Inferior parietal cortex (tissue), 1 donor: ENCODE data around the gene SPON1.
"Not testable (repeated sequence)": the region's sequence is repeated elsewhere in the genome, so short reads cannot be mapped to it uniquely, and the experiment has no call there.

Experiments used
- DNase-seq: peaks from one replicate; pipeline ENCODE4 v3.0.0-alpha.2; 2016; ENCODE audit errors: extremely low spot score

The SPON1 gene

DNA sequence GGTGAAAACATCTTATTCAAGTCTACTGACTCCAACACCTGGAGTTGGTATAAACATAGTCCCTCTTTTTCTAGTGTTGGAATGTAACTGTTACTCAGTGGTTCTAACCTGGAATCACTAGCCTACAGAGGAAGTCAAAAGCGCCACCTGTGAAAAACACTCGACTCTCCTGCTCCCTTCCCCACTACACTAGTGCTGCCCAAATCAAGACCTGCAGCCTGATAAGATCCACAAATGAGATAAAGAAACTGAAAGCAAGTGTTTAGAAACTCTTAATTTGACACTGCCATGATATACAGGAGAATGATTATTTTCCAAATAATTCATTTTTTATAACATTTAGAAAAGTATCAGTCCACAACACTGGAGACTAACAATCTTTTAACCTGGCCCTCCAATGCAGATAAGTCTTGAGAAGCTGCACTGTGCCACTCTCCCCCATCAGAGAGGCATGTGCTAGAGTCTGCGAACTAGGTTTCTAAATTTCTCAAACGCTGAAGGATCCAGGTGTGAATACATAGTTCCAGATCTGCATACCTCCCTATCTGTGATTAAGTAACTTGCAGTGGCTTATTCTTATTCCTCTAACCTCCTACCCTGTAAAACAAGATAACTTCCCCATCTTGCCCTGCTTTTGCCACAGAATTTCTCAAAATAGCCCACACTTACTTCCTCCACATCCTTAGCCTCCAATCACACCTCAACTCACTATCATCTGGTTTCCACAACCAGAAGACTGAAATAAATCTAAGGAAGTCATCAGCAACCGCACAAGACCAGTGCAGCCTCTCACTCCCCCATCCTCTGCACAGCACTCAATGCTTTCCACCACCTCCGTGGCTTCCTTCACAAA is 308.4 kb downstream of the SPON1 start:
- DNase-seq = peak; percentile 21

DNA sequence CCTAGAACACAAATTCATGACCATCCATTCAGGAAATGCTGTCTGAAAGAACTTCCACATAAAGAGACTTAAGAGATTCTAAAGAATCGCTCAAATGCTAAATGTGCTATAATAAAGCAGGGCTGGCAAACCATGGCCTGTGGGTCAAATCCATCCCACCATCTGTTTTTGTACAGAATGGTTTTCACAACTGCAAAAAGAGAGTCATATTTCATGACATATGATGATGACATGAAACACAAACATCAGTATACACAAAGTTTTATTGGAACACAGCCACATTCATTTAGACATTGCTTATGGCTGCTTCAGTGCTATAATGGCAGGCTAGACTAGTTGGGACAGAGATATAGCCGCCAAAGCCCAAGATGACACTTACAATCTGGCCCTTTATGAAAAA is 311.4 kb downstream of the SPON1 start:
- no peak for DNase-seq

DNA sequence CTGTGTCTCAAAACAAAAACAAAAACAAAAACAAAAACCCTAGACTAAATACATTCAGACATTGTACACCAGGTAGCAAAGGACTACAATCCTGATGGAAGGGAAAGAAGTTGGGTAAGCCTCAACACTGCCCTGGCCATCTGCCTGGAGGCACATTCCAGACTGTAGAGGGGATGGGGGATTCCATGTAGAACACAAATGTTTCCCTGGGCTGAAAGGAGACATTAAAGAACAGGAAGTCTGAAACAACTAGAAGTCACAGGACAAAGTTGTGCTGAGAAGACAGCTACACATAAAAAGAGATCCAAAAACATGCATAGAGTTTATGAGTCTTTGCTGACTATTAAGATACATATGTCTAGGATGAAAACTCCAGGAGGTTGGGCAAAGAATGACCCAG is 312.6 kb downstream of the SPON1 start:
- no peak for DNase-seq

DNA sequence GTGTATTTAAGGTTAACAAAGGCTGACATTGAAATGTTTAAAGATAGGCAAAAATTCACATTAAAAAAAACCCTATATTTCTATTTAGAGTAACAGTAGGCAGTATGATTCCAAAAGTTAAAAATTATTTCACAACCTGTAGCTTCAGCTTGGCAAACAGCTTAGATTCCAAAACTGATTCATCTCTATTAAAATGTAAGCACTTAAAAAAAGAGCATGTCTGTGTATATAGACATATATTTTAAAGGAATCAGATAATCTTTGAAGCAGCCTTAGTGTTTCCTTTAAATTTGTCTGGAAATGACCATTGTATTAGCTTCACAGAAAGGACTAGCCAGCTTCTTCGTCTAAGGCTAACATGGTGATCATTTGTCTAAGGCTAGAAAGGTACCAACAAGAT is 316.3 kb downstream of the SPON1 start:
- not testable (repeated sequence) for DNase-seq

DNA sequence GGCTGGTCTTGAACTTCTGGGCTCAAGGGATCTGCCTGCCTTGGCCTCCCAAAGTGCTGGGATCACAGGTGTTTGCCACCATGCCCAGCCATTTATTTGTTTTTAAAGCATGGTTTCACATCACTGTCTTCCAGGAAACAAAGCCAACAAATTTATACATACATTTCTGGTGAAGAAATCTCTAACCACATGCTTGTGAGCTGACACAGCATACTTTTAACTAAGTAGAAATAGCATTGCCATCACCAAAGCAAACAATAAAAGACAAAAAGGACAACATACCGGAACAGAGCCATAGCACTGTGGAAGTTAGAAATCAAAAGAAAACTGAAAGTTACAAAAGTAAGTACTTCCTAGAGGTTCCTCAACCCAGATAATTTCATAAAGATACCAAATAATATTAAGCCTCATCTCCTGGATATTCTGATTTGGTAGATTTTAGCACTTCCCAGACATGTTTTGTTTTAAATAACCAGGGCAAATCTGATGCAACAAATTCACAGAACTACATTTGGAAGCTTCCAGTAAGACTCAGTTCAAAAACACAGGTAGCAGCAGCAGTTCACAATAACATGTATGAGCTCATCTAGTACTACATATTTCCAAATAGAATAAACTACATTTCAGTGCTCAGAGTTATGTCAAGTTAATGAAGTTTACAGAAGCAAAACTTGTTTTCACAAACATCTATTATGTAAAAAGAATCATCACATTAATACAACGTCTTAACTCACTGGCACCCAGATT is 325.8 kb downstream of the SPON1 start:
- DNase-seq = no peak

DNA sequence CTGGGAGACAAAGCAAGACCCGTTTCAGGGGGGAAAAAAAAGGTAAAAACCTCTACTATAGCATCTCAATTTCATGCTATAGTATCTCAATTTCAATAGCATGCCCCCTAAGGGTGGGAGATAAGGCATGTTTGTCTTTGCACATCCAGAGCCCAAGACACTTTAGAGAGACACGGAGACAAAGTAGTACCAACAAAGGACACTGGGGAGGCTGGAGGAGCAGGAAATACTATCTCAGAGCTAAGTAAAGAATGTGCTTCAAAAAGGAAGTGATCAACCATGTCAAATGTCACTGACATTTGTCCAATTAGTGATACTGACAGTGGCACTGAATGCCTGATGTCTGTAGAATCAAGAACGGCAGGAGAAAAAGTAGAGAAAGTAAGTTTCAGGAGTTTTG is 327.9 kb downstream of the SPON1 start:
- no peak for DNase-seq

DNA sequence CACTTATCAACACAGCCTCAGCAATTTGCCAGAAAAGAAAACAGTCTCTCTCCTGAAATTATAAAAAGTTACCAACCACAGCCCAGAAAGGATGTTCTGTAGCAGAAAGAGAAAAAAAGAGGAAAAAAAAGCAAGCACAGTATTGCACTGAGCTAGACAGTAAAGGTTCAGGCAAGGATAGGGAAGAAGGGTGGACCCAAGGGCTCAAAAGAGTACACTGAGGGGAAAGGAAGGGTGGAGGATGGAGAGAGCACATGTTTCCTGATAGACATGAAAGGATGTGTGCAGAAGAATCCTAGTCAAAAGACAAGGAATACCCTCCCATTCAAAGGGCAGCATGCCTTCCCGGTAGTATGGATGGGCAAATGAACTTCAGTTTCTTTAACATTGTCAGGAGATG is 337.4 kb downstream of the SPON1 start:
- no peak for DNase-seq

DNA sequence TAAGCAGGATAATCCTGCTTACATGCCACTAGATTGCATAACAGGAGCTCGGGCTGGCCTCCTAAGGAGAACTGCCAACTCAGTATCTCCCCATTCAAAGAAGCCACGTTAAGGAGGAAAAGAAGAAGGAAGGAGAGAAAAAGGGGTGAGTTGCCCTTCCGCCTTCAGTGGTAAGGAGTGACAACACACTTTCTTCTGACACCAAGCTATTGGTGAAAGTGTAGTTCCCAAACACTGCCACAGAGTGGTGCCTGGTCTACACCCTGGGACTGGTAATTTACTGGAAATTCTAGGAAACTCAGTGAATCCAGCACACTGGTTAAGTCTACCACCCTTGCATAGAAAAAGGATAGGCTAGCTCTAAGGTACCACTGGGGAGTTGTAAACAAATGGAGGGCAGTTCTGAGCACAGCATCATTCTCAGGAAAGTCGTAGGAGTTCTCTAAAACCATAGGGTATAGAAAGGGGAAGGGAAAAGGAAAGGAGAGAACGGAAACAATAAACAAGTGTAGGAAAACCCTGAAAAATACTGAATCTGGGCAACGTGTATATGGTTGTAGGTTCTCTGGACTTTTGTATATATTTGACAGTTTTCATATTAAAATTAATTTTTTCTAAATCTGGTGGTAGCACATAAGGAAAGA is 338.3 kb downstream of the SPON1 start:
- peak; percentile 82 for DNase-seq

DNA sequence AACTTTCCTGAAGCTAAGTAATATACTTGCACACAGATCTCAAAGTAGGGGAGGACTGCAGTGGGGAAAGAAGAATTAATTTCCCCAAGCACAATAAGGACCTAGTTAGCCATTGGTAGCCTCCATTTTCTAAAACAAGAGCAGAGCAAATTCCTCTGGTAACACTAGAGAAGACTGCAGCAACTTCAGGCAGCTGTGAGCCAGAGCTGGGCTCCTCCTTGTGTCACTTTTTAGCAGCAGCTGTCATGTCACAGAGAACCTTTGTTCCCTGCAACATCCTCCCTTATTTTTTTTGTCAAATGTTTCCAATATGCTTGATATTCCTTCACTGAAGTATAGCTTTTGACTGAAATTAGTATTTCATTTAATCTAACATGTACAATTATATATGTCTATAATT is 342.1 kb downstream of the SPON1 start:
- no peak for DNase-seq

DNA sequence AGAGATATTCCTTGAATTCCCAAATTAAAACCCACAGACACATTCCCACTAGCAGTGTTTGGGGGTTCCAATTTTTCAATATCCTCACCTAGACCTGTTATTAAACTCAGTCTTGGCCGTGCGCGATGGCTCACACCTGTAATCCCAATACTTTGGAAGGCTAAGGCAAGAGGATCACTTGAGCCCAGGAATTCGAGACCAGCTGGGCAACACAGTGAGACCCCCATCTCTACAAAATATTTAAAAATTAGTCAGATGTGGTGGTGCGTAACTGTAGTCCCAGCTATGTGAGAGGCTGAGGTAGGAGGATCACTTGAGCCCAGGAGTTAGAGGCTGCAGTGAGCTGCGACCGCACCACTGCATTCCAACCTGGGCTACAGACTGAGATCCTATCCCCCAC is 343.1 kb downstream of the SPON1 start:
- DNase-seq = no peak

DNA sequence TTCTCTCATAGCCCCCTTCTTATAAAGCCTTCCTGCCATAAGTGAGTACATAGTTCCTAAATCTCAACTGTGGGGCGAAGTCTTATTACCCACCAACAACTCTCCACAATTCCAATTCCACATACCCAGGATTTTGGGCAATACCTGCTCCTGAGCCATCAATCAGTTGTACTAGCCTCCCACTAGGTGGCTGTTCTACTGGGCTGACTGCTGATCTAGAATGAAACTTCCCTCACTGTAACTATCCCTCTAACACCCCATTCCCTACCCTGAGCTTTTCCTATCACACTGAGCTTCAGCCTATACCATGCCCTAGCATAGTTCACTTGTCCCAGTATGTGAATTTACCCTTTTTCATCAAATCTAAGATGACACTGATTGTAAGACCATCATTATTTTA is 344.0 kb downstream of the SPON1 start:
- no peak for DNase-seq

DNA sequence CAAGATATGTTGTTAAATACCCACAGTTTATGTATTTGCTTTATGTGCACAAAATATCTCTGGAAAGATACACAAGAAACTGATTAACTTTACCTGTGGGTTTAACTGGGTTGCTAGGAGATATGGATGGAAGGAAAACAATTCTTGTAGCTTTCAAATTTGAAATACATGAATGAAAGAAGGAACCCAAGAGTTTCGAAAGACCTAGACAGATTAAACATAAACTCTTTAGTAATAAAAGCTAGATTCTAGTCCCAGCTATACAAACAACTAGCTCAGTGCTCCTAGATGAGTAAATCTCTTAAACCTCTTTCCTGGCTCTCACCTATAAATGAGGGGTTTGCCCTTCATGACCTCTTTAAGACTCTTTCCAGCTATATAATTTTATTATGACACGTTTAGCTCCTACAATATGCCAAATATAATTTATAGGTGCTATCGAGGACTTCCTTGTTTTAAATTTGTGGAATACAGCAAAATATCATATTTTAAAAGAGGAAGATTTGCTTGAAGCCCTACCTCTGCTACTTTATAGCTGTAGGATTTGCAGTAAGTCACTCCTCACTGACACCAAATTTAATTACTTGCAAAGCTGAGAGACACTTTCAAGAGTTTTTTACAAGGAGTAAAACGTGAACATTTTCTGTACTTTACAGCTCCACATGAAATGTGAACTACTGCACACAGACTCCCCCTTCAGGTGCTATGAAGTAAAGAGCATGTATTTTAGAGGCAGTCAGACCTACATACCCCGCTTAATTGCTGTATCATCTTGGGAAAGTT is 345.8 kb downstream of the SPON1 start:
- DNase-seq = no peak

DNA sequence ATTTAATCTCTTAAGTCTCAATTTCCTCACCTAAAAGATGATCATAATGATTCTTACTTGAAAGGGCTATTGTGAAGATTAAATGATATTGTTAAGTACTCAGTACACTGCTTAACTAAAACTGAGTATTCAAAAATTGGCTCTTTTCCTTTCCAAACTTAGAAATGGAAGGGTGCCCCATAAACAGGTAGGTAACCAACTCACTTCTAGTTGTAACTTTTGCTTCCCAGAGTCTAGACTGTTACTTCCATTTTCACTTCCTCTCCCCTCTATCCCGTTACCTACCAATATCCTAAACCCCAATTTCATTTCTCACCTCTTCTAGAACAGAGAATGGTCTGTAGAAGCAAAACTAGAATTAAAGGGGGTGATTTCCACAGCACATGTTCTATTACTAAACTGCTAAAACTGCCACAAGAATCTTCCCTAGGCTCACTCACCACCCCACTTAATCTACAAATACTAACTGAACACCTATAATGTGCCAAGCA is 346.4 kb downstream of the SPON1 start:
- no peak for DNase-seq

DNA sequence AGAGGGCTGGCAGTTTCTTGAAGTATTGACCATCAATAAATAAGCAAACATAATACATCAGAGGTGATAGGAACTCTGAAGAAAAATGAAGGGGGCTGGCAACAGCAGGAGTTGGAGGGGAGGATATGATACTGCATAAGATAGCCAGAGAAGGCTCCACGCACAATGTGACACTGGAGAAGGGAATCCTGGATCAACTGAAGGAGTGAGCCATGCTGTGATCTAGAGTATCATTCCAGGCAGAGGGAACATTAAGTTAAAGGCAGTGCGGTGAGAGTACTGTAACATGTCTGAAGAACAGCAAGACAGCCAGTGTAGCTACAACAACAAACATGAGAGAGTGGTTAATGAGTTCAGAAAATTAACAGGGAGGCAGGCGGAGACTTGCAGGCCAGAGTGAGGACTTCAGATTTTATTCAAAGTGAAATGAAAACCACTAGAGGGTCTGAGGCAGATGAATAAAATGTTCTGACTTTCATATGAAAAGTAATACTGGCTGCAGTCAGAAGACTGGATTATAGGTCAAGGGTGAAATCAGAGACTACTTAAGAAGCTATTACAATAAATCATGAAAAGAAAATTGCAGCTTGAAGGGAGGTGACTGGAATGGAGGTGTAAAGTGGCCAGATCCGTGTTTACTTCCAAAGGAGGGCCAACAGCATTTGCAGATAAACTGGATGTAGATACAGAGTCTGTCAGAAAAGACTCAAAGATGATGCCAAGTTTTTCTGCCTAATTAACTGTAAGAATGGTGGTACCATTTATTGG is 347.1 kb downstream of the SPON1 start:
- no peak for DNase-seq

DNA sequence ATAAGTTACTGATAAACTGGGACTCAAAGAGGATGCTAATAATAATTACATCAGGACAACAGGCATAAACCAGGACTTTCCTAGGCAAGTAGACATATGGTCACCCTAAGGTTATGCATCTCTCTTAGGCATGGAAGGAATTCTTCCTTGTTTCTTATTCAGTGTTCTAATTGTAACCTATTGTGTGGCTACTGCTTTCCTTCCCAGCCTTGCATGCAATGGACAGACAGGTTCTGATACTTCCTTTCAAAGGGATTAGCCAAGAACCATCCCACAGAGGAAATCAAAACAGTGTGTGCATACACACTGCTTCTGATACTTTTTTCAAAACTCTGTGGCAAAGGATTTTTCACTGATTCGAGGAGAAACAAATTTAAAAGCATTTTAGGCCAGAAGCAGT is 348.2 kb downstream of the SPON1 start:
- DNase-seq = no peak

DNA sequence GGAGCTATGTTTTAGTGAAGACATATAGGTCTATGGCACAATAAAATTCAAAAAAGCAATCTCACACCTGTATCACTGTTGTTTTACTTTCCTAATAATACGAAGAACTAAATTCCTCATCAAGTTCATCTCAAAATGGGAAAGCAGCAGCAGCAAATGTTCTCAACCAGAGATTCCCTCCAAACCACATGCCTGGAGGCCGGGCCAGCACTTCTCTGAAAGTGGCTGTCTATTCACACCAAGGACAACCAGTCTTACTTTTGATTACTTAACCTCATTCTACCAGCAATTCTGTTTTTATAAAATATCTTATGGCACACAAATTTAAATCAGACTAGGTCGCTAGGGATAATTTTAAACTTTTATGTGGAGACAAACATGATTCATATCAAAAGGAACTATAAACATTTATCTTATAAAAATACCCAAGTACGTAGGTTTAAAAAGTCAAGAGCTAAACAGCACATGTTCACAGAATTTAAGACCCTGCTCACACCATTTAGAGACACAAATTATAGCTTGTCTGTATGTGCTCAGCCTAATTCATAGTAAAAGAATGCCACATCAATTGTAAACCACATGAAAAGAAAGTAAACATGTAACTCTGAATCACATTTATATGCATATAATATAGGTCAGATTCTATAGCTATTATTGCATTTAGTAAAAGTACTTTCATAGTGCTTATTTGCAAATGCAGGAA is 350.4 kb downstream of the SPON1 start:
- no peak for DNase-seq

DNA sequence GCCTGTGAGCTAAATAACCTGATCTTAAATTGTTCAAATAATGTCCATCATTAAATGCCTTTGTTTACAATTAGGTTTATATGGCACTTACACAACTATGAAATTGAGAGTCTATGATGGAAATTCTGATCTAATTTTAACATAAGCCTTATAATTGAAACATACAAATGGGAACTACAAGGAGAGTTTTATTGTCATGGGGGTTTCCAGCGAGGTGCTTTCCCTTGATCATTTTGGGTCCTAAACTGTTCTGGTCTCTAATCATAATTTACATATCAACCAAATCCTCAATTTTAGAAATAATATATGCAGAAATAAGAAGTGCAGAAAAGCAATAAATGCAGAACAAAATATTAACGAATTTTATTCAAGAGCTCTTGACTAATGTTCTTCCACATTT is 351.6 kb downstream of the SPON1 start:
- no peak for DNase-seq

DNA sequence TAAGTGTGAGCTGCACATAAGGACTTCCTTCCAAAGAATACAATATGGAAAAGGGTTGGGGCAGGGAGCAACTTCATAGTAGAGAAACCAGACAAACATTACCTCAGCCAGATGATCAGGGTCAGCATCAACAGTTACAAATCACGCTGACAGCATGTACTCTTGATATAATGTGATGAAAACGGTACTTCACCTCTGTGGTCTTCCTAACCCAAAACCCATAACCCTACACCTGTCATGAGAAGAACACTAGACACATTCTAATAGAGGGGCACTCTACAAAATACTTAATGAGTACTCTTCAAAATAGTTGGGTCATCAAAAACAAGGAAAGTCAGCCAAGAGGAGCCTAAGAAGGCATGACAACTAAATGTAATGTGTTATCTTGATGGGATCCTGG is 352.6 kb downstream of the SPON1 start:
- DNase-seq = no peak
